Activated CD8-positive, alpha-beta T cell treated with anti-CD3 and anti-CD28 coated beads, Interleukin-2, amount 10 ng/mL, durations not matched to agents 7 days and 5 days (primary cell): Measurements from ENCODE around the gene PROSER3. TPM values are rescaled to one million over a fixed set of nuclear protein-coding genes. Genes with fewer than 3 reads are reported as not detected.
A peak's percentile ranks its signal among the peaks of the same experiment; 100 is the strongest.

Experiments
- ATAC-seq: fragments of 150-1000 bp; cut with Tn5 transposase; one replicate; pipeline ENCODE4 v1.10.0; 2021; ENCODE audit warnings: moderate library complexity
- CTCF ChIA-PET: fragments of 350-600 bp; sonication (Branson Sonifier 250); formaldehyde crosslinking; loops from one replicate; lab custom pipeline; 2021; ENCODE audit warnings: antibody characterized with exemption; lab: Charles Lee
- POLR2A ChIA-PET: fragments of 350-600 bp; sonication (Branson Sonifier 250); formaldehyde crosslinking; loops from one replicate; lab custom pipeline; 2021; ENCODE audit warnings: antibody characterized with exemption; lab: Charles Lee
- DNase-seq: peaks from one replicate; pipeline ENCODE4 v3.0.0-alpha.2; 2020
- H3K27ac Mint-ChIP-seq: one replicate; pipeline ENCODE4 v1.8.0; 2021; ENCODE audit warnings: mild to moderate bottlenecking, mixed read lengths
- H3K27me3 Mint-ChIP-seq: one replicate; pipeline ENCODE4 v1.8.0; 2021; ENCODE audit warnings: low read depth, mixed read lengths
- H3K36me3 Mint-ChIP-seq: one replicate; pipeline ENCODE4 v1.8.0; 2021; ENCODE audit warnings: low read depth, mixed read lengths
- H3K4me1 Mint-ChIP-seq: one replicate; pipeline ENCODE4 v1.8.0; 2021; ENCODE audit warnings: low read depth, mixed read lengths
- H3K4me3 Mint-ChIP-seq: one replicate; pipeline ENCODE4 v1.8.0; 2021; ENCODE audit warnings: mild to moderate bottlenecking, mixed read lengths
- H3K9me3 Mint-ChIP-seq: one replicate; pipeline ENCODE4 v1.8.0; 2022; ENCODE audit warnings: mixed read lengths; ENCODE audit not compliant: insufficient read depth
- total RNA-seq, 2 experiments: library from RNA; stranded (reverse); gene quantifications; one replicate each; pipeline ENCODE4 v1.2.3, GENCODE V29; 2021

PROSER3 gene
- total RNA-seq, 2 experiments from 2014 or later = 48.0 to 54.6 TPM

DNA sequence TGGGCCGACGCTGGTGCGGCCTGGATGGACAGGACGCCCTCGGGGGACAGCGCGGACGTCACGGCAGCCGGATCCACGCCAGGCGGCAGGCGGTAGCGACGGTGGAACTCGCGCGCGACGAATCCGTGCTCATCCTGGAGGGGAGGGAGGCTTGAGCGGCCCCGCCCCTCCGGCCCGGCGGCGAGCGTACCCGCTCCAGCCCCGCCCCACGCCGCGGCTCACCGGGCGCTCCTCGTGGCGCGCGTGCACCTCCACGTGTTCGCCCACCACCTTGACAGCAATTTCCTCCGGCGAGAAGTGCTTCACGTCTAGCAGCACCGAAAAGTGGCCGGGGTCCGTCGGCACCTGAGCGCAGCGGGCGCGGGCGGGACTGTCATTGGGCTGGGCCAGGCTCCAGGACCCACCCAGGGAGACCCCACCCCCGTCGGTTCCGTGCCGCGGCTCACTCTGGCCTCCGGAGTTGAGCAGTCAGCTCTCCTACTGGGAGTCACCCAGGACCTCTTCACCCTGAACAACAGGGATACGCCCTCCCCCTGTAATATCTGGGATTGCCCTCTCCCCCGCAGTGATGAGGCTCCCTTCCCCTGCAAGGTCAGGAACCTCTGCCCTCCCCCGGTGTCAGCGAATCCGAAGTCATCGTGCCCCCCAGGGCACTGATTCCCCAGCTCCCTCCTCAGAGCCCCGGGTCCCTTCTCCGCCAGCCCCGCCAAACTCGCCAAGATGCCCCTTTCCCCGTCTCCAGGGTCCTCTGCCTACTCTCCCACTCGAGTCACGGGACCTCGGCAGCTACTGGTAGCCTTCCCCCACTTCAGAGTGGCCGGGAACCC lies 2.2 kb upstream of the PROSER3 start:
- DNase-seq = peak; percentile 58
- peak overlapping the region; percentile 48 for H3K4me3 Mint-ChIP-seq
- H3K36me3 Mint-ChIP-seq = peaks cover 27% of the 10 kb centered on the region
- no peaks in the 10 kb centered on the region for H3K27me3 Mint-ChIP-seq
- no peaks in the 10 kb centered on the region for H3K9me3 Mint-ChIP-seq
- CTCF ChIA-PET = interaction anchor here (1.0 kb wide), 1 partner anchor 10 kb away, joined by 3 read pairs; the partner anchor contains the start of genes PSENEN and U2AF1L4
- POLR2A ChIA-PET = no interaction called here
- no peak for ATAC-seq
- peaks cover 36% of the 10 kb centered on the region for H3K4me1 Mint-ChIP-seq
- H3K27ac Mint-ChIP-seq = no peak overlapping the region

DNA sequence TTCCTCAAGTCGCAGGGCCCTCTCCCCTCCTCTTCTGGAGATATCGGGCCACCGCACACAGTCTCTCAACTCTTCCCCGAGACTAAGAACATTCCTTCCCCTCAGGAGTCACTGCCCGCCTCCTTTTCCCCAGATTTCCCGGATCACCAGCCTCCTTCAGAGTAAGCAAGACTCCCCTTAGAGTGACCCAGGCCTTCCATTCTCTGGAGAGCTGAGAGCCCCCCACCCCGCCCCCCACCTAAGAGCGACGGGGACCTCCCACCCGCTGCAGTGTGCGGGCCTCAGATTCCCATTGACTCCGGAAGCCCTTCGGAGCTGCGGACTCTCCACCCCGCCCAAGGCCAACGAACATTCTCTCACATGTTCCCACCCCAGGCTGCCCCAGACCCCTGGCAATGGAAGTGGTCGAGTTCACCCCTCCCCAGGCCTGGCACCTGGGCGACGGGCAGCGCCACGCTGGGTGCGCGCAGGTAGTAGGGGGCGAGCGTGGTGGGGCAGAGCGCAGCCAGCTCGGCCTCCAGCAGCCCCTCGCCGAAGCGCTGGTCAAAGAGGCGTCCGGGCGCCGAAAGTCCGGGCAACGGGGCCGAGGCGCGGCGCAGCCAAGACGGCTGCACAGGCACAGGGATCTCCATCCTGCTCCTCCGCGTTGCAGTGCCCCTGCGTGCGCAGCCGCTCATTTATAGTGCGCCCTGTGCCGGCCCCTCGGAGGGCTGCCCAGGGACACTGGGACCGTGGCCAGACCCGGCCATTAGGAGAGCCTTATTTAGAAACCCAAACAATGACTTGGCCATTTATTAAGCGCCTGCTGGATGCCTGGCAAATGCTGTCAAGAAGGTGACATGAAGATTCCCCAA lies 1.4 kb upstream of the PROSER3 start, which contains the start of gene HSPB6:
HSPB6 (minus strand) TSS at position 653 of the 854 bp plus-strand sequence; CDS start at position 632, 21 bp downstream.
- no peak for ATAC-seq
- H3K4me3 Mint-ChIP-seq = peak within 1 kb of the TSS; percentile 89
- ChIA-PET CTCF (interaction anchor here (0.9 to 1.0 kb wide), 3 partner anchors 11 to 62 kb away, joined by 3 read pairs; partner anchors contain the start of genes PSENEN and U2AF1L4), POLR2A (interaction anchor here (0.9 to 1.6 kb wide), 5 partner anchors 8 to 114 kb away, joined by 3 to 6 read pairs (median 3); partner anchors contain the start of genes LIN37, PSENEN and U2AF1L4)
- peak within 1 kb of the TSS; percentile 96 for H3K27ac Mint-ChIP-seq
- peaks cover 31% of the 10 kb centered on the region for H3K36me3 Mint-ChIP-seq
- no peak for DNase-seq
- no peaks in the 10 kb centered on the region for H3K9me3 Mint-ChIP-seq
- no peaks in the 10 kb centered on the region for H3K27me3 Mint-ChIP-seq
- peaks cover 36% of the 10 kb centered on the region for H3K4me1 Mint-ChIP-seq

DNA sequence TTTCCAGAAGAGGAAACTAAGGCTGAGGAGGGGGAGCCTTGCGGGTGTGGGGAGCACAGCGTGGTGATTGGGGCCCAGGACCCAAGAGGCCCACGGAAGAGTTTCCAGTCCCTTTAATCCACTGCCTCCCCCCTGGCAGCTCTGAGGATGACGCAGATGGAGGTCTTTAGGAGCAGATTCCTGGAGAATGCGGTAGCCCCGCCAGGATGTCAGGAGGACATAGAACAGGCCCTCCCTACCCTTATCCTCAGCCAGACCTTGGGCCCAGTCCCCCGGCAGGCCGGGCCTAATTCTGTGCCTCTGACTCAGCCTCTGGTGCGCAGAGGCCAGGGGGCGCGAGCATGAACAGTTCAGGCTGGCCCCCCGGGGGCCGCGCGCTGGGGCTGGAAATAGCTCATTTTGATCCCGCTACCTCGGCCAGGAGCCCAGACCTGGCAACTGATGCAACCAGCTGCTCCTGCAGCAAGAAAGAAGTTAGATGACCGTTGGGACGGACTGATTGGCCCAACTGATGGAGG lies 686 bp upstream of the PROSER3 start:
- peak; percentile 45 for DNase-seq
- Mint-ChIP-seq H3K36me3 (peaks cover 36% of the 10 kb centered on the region), H3K27me3 (no peaks in the 10 kb centered on the region), H3K4me1 (peaks cover 36% of the 10 kb centered on the region), H3K27ac (peak overlapping the region; percentile 96), H3K4me3 (peak overlapping the region; percentile 89), H3K9me3 (no peaks in the 10 kb centered on the region)
- CTCF ChIA-PET = interaction anchor here (0.9 to 1.0 kb wide), 2 partner anchors 12 to 63 kb away, joined by 3 read pairs; partner anchors contain the start of genes PSENEN and U2AF1L4
- POLR2A ChIA-PET = interaction anchor here (0.9 to 1.6 kb wide), 5 partner anchors 9 to 115 kb away, joined by 3 to 6 read pairs (median 3); partner anchors contain the start of genes LIN37, PSENEN and U2AF1L4
- ATAC-seq = no peak

DNA sequence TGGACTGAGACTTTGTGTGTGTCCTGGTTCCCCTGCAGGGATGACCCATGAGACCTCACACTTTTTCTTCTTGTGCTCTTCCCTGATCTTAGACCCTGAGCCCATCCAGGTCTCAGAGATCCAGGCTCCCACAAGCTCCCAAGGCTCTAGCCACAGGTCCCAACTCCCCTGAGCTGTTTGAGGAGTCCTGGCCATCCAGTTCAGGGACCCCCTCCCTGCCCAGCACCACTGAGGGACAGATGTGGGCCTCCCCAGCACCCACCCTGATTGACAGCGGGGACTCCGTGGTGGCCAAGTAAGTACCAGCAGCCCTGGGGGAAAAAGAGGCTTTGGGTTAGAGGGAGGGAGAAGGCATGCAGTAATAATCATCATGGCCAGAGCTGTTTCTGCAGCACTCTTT lies 1.7 kb downstream of the PROSER3 start:
- Mint-ChIP-seq H3K9me3 (no peaks in the 10 kb centered on the region), H3K36me3 (peaks cover 35% of the 10 kb centered on the region), H3K4me1 (peaks cover 33% of the 10 kb centered on the region), H3K27me3 (no peaks in the 10 kb centered on the region), H3K4me3 (peak overlapping the region; percentile 60), H3K27ac (no peak overlapping the region)
- DNase-seq = no peak
- ChIA-PET CTCF (no interaction called here), POLR2A (no interaction called here)
- ATAC-seq = no peak

GRCh38 chr19:35760711-35761349 lies 2.9 kb downstream of the PROSER3 start:
- ChIA-PET CTCF (interaction anchor here (1.6 kb wide), 1 partner anchor 13 kb away, joined by 3 read pairs; the partner anchor contains the start of gene LIN37), POLR2A (interaction anchor here (0.6 kb wide), 1 partner anchor 349 kb away, joined by 3 read pairs; no protein-coding TSS in a partner anchor)
- peaks cover 41% of the 10 kb centered on the region for H3K36me3 Mint-ChIP-seq
- no peak overlapping the region for H3K4me3 Mint-ChIP-seq
- DNase-seq = no peak
- ATAC-seq = no peak
- no peak overlapping the region for H3K27ac Mint-ChIP-seq
- peaks cover 30% of the 10 kb centered on the region for H3K4me1 Mint-ChIP-seq
- H3K9me3 Mint-ChIP-seq = no peaks in the 10 kb centered on the region
- H3K27me3 Mint-ChIP-seq = no peaks in the 10 kb centered on the region

GRCh38 chr19:35764432-35765315 lies 6.7 kb downstream of the PROSER3 start:
- CTCF ChIA-PET = no interaction called here
- Mint-ChIP-seq H3K36me3 (peaks cover 41% of the 10 kb centered on the region), H3K9me3 (no peaks in the 10 kb centered on the region), H3K27ac (no peak overlapping the region), H3K4me1 (peaks cover 4% of the 10 kb centered on the region), H3K27me3 (no peaks in the 10 kb centered on the region), H3K4me3 (no peak overlapping the region)
- ATAC-seq (no peak), DNase-seq (no peak)
- POLR2A ChIA-PET = no interaction called here

- no peaks in the 10 kb centered on the region for H3K9me3 Mint-ChIP-seq
- H3K4me3 Mint-ChIP-seq = no peak overlapping the region
- CTCF ChIA-PET = no interaction called here
- ATAC-seq (no peak), DNase-seq (no peak)
- peaks cover 36% of the 10 kb centered on the region for H3K36me3 Mint-ChIP-seq
- peaks cover 2% of the 10 kb centered on the region for H3K4me1 Mint-ChIP-seq
- H3K27ac Mint-ChIP-seq = no peak overlapping the region
- H3K27me3 Mint-ChIP-seq = no peaks in the 10 kb centered on the region
- POLR2A ChIA-PET = interaction anchor here (0.8 kb wide), 1 partner anchor 9 kb away, joined by 3 read pairs; the partner anchor contains the start of gene HSPB6
Observed at GRCh38 chr19:35766571-35767104, 8.7 kb downstream of the PROSER3 start.

GRCh38 chr19:35767288-35768081 lies 9.5 kb downstream of the PROSER3 start:
- no peak for ATAC-seq
- no peaks in the 10 kb centered on the region for H3K27me3 Mint-ChIP-seq

GRCh38 chr19:35768082-35768421 lies 10.1 kb downstream of the PROSER3 start:
- POLR2A ChIA-PET = no interaction called here

More at GRCh38 chr19:35767288-35768081, 9.5 kb downstream of the PROSER3 start:
- Mint-ChIP-seq H3K9me3 (no peaks in the 10 kb centered on the region), H3K4me1 (peaks cover 2% of the 10 kb centered on the region), H3K27ac (no peak overlapping the region), H3K36me3 (peaks cover 30% of the 10 kb centered on the region), H3K4me3 (no peak overlapping the region)
- ChIA-PET CTCF (no interaction called here), POLR2A (interaction anchor here (0.8 kb wide), 1 partner anchor 10 kb away, joined by 3 read pairs; the partner anchor contains the start of gene HSPB6)
- no peak for DNase-seq

More at GRCh38 chr19:35768082-35768421, 10.1 kb downstream of the PROSER3 start:
- CTCF ChIA-PET = no interaction called here
- H3K4me1 Mint-ChIP-seq = peaks cover 2% of the 10 kb centered on the region
- H3K27me3 Mint-ChIP-seq = no peaks in the 10 kb centered on the region
- H3K4me3 Mint-ChIP-seq = no peak overlapping the region
- ATAC-seq (no peak), DNase-seq (no peak)
- H3K36me3 Mint-ChIP-seq = peaks cover 30% of the 10 kb centered on the region
- no peak overlapping the region for H3K27ac Mint-ChIP-seq
- H3K9me3 Mint-ChIP-seq = no peaks in the 10 kb centered on the region
